ENCODE measurements around the gene GJC2. TPM values are rescaled to one million over a fixed set of nuclear protein-coding genes. Genes with fewer than 3 reads are reported as not detected.

Gene GJC2
- polyA plus RNA-seq, 1 donor from 2014 or later = 2.3 TPM

DNA sequence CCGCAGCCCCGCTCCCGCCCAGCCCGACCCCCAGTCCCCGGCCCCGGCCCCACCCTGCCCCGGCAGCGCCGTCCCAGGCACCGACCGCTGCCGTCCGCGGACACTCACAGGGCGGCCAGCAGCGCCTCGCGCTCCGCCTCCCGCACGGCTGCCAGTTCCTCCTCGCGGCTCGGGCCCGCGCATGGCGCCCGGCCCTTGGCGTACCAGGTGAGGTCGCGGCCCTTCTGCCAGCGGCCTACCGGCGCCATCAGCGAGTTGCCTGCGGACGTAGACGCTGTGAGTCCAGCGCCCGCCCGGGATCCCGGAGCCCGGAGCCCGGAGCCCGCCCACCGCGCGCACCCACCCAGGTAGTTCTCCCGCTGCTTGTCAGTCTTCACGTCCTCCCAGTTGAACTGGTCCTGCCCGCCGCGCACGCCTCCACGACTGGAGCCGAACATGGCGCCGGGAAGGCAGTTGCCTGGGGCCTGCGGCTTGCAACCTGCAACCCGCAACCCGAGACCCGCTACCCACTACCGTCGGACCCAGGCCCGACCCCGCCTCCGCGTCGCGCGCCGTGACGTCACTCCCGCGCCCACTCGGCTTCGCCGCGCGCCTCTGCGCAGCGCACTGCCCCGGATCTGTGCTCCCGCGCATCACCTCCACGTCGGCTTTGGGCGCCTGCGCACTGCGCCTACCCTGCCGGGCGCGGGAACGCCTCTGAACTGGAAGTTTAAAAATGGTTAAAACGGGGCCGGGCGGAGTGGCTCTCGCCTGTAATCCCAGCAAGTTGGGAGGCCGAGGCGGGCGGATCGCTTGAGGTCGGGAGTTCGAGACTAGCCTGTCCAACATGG lies 46.7 kb upstream of the GJC2 start, which contains the start of gene C1orf35:
C1orf35 (minus strand) TSS at position 535 of the 830 bp plus-strand sequence; CDS start at position 437, 98 bp downstream.
- Histone ChIP-seq H3K9me2 (ENCODE audit: insufficient read depth, low read length) (no peaks in the 10 kb centered on the region), H3K79me2 (replicated peaks; ENCODE audit: insufficient read depth, low read length) (peaks cover 13% of the 10 kb centered on the region), H2AFZ (ENCODE audit: low read depth, low read length) (peak within 1 kb of the TSS; percentile 51)

DNA sequence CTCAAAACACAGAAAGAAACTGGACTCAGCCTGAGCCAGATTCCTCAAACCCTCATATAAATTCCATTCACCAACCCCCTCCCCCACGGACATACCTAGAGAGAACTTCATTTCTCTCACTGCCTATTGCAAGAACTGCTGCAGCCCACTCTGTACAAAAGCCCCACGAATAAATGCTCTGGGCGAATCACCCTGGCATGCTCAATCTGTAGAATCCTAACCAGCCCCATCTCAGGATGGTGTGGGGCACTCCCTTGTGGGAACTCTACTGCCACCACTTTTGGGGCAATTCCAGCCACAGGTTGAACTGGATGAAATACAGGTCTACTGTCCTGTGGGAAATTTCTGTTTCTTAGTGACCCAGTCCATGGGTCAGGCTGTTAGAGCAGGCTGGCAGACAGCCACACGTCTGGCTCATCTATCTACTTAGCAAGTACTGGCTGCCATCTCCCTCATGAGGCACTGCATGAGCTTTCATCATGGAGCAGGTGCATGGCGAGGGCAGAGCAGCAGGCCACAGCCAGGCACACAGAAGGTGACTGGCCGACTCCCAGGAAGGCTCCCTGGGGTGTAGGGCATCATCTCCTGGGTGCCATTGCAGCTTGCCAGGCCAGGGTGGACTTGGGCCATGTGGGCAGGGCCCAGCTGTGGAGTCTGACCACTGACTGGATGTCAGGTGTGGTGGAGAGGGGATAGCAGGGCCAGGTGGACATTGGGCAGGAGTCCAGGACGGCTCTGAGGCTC lies 45.0 kb upstream of the GJC2 start:
- H3K27ac ChIP-seq (ENCODE audit: low read length) = no peak overlapping the region
- no peaks in the 10 kb centered on the region for H3K9me3 ChIP-seq (ENCODE audit: low read length)
- H3K27me3 ChIP-seq (ENCODE audit: insufficient read depth, low read depth, low read length) = no peaks in the 10 kb centered on the region
- no peak overlapping the region for H3K9ac ChIP-seq (ENCODE audit: low read length)
- no peak overlapping the region for H3K4me2 ChIP-seq (ENCODE audit: low read length)
- no peaks in the 10 kb centered on the region for H3K36me3 ChIP-seq (ENCODE audit: insufficient read depth, low read length)
- H2AFZ ChIP-seq (ENCODE audit: low read depth, low read length) = no peak overlapping the region
- H3F3A ChIP-seq (ENCODE audit: insufficient read depth, low read length, poor library complexity, severe bottlenecking) = no peaks in the 10 kb centered on the region
- H3K79me2 ChIP-seq (replicated peaks; ENCODE audit: insufficient read depth, low read length) = peaks cover 23% of the 10 kb centered on the region
- no peaks in the 10 kb centered on the region for H3K9me2 ChIP-seq (ENCODE audit: insufficient read depth, low read length)
- H3K4me3 ChIP-seq (ENCODE audit: low read length) = no peak overlapping the region
- no peaks in the 10 kb centered on the region for H4K20me1 ChIP-seq (ENCODE audit: insufficient read depth)
- TF ChIP-seq SMC3 (conservative IDR thresholded peaks at IDR 0.05; ENCODE audit: poor library complexity) = no peak
- TF ChIP-seq EP300 (conservative IDR thresholded peaks at IDR 0.05; ENCODE audit: poor library complexity, severe bottlenecking) = no peak
- TF ChIP-seq RAD21 (conservative IDR thresholded peaks at IDR 0.05) = no peak
- TF ChIP-seq EZH2 (IDR thresholded peaks at IDR 0.05; ENCODE audit: borderline replicate concordance, insufficient read depth, low read length, poor library complexity, severe bottlenecking) = no peak
- no peak for TF ChIP-seq POLR2AphosphoS5 (IDR thresholded peaks at IDR 0.05)
- TF ChIP-seq, protein P1, sequence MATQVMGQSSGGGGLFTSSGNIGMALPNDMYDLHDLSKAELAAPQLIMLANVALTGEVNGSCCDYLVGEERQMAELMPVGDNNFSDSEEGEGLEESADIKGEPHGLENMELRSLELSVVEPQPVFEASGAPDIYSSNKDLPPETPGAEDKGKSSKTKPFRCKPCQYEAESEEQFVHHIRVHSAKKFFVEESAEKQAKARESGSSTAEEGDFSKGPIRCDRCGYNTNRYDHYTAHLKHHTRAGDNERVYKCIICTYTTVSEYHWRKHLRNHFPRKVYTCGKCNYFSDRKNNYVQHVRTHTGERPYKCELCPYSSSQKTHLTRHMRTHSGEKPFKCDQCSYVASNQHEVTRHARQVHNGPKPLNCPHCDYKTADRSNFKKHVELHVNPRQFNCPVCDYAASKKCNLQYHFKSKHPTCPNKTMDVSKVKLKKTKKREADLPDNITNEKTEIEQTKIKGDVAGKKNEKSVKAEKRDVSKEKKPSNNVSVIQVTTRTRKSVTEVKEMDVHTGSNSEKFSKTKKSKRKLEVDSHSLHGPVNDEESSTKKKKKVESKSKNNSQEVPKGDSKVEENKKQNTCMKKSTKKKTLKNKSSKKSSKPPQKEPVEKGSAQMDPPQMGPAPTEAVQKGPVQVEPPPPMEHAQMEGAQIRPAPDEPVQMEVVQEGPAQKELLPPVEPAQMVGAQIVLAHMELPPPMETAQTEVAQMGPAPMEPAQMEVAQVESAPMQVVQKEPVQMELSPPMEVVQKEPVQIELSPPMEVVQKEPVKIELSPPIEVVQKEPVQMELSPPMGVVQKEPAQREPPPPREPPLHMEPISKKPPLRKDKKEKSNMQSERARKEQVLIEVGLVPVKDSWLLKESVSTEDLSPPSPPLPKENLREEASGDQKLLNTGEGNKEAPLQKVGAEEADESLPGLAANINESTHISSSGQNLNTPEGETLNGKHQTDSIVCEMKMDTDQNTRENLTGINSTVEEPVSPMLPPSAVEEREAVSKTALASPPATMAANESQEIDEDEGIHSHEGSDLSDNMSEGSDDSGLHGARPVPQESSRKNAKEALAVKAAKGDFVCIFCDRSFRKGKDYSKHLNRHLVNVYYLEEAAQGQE (IDR thresholded peaks at IDR 0.05; ENCODE audit: borderline replicate concordance) = no peak
- no peak for TF ChIP-seq MXI1 (conservative IDR thresholded peaks at IDR 0.05; ENCODE audit: poor library complexity, severe bottlenecking)

More for the DNA sequence above, 46.7 kb upstream of the GJC2 start, which contains the start of gene C1orf35:
- Histone ChIP-seq H3K9me3 (ENCODE audit: low read length) (no peaks in the 10 kb centered on the region), H4K20me1 (ENCODE audit: insufficient read depth) (no peaks in the 10 kb centered on the region), H3K27me3 (ENCODE audit: insufficient read depth, low read depth, low read length) (no peaks in the 10 kb centered on the region), H3K36me3 (ENCODE audit: insufficient read depth, low read length) (no peaks in the 10 kb centered on the region), H3K27ac (ENCODE audit: low read length) (peak within 1 kb of the TSS; percentile 89), H3K9ac (ENCODE audit: low read length) (peak within 1 kb of the TSS; percentile 92), H3K4me3 (ENCODE audit: low read length) (peak within 1 kb of the TSS; percentile 85), H3K4me2 (ENCODE audit: low read length) (peak within 1 kb of the TSS; percentile 62), H3F3A (ENCODE audit: insufficient read depth, low read length, poor library complexity, severe bottlenecking) (no peaks in the 10 kb centered on the region)
- TF ChIP-seq, protein P1 (IDR thresholded peaks at IDR 0.05; ENCODE audit: borderline replicate concordance) = peak; percentile 39
- TF ChIP-seq MXI1 (conservative IDR thresholded peaks at IDR 0.05; ENCODE audit: poor library complexity, severe bottlenecking) (peak; percentile 88), TAF1 (IDR thresholded peaks at IDR 0.05; ENCODE audit: low read depth) (peak; percentile 80), EP300 (conservative IDR thresholded peaks at IDR 0.05; ENCODE audit: poor library complexity, severe bottlenecking) (peak; percentile 77), RAD21 (conservative IDR thresholded peaks at IDR 0.05) (peak; percentile 31), SMC3 (conservative IDR thresholded peaks at IDR 0.05; ENCODE audit: poor library complexity) (peak; percentile 24), POLR2AphosphoS5 (IDR thresholded peaks at IDR 0.05) (peak; percentile 96), EZH2 (IDR thresholded peaks at IDR 0.05; ENCODE audit: borderline replicate concordance, insufficient read depth, low read length, poor library complexity, severe bottlenecking) (no peak)
- TF ChIP-seq, protein P2, sequence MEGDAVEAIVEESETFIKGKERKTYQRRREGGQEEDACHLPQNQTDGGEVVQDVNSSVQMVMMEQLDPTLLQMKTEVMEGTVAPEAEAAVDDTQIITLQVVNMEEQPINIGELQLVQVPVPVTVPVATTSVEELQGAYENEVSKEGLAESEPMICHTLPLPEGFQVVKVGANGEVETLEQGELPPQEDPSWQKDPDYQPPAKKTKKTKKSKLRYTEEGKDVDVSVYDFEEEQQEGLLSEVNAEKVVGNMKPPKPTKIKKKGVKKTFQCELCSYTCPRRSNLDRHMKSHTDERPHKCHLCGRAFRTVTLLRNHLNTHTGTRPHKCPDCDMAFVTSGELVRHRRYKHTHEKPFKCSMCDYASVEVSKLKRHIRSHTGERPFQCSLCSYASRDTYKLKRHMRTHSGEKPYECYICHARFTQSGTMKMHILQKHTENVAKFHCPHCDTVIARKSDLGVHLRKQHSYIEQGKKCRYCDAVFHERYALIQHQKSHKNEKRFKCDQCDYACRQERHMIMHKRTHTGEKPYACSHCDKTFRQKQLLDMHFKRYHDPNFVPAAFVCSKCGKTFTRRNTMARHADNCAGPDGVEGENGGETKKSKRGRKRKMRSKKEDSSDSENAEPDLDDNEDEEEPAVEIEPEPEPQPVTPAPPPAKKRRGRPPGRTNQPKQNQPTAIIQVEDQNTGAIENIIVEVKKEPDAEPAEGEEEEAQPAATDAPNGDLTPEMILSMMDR (IDR thresholded peaks at IDR 0.05; ENCODE audit: poor library complexity, severe bottlenecking) = no peak

All from neural cell (in vitro differentiated cells).